GM18519 (cell line): ENCODE results near the gene SLC10A7.

Experiments used
- ATAC-seq: cut with Tn5 transposase; IDR thresholded peaks from one replicate; pipeline ENCODE4 v1.9.1; 2021; ENCODE audit warnings: mild to moderate bottlenecking, moderate library complexity; ENCODE audit not compliant: unreplicated experiment, low FRiP score

Gene SLC10A7

DNA sequence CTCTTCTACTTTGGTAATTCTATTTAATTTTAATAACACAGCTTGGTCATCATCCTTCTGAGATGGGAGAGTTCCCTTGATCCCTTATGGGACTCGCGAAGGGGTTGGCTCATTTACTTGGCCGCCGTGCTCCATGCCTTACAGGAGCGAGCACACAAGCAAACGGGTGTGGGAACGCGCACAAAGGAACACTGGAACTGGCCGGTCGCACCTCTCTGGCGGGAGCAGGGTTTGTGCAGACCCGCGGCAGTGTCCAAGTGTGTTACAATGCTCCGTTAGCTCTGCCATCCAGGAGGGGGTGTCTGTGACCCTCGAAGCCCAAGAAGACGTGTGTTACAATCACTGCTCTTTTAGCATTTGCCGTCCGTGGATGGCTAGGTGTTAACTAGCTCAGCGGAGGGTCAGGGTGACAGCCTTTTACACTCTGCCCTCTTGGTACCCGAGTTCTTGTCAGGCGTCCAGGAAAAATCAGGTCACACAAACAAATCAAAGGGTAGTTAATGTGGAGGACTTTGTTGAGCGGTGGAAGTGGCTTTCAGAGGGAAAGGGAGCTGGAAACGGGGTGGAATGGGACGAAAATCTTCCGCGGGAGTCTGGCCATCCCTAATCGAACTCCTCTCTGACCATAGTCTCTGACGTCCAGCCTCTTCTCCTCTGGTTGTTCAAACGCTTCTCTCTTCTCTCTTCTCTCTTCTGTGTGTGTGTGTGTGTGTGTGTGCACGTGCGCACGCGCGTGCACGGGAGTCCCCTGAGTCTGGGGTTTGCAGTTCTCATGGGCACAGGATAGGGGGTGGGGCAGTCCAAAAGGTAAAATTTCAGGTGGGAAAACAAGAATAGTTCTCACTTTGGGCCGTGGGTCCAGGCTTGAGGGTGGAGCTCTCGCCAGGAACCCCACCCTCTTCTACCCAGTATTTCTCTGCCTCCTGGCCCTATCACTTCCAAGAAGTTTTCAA is 76.3 kb downstream of the SLC10A7 start:
- ATAC-seq: no peak

- no peak for ATAC-seq
These were observed 78.2 kb downstream of the SLC10A7 start for GRCh38 chr4:146443525-146443924.

DNA sequence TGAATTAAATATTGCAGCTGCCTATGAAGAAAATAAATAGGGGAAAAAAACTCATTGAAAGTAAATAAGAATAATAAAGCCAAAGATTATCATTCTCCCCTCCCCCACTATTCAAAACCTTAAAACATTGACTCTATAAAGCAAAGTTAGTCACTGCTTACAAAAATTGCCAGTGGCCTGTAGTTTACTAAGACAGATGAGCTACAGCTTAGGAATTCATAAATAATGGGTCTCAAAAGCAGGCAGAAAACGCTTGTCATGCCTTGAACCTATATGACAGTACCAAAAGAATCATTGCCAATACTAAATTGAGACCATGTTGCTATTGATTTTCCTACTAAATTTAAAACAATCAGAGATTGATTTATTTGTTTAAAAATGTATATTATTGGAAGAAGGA is 78.9 kb downstream of the SLC10A7 start:
- ATAC-seq: no peak

DNA sequence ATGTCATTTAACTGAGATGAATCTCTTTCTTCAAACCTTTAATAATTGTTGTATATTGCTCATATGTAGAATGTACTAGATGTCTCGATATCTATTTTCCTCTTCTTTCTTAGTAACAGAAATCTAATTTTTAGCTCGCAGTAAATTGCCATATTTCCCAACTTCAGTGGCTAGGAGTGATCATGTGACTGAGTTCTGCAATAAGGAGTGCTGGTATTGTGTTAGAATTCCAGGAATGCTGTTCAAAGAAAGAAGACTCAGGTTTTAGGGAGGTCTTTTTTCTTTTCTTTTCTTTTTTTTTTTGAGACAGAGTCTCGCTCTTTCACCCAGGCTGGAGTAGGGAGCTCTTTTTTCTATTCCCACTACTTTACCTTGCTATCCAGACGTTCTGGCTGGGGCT is 81.7 kb downstream of the SLC10A7 start:
- ATAC-seq: no peak

DNA sequence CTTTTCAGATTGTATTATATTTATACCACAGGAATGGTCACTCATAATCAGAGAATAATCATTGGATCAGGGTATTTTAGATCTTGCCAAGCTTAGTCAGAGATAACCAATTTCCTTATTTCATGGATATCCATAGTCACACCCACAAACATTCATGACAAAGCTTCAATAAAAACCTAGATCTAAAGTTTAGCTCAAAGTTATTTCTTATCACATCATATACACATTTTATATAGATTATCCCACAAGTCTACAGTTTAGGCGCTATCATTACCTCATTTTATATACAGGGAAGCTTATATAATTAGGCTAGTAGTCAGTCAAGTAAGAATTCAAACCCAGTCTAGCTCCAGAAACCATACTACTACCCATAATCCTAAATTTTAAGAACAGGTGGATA is 82.3 kb downstream of the SLC10A7 start:
- ATAC-seq: no peak

- ATAC-seq: no peak
These were observed 84.0 kb downstream of the SLC10A7 start for GRCh38 chr4:146437778-146438177.

- ATAC-seq: no peak
These were observed 85.1 kb downstream of the SLC10A7 start for GRCh38 chr4:146436423-146437162.

DNA sequence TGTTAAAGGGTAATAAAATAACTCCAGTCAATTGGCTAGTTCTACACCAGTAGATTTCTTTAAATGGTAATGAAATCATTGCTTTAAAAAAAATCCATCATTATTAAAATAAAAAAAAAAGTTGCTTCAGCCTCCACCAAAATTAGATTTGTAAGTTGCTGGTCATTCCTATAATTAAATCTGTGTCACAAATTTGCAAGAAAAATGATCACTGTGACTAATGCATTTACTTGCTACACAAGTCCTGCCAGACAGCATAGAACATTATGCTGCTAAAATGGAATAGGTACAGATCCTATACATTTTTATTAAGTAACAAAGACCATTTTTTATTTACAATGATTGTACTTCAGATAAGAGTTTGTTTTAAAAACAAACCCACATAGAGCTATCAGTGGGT is 85.8 kb downstream of the SLC10A7 start:
- ATAC-seq: no peak

DNA sequence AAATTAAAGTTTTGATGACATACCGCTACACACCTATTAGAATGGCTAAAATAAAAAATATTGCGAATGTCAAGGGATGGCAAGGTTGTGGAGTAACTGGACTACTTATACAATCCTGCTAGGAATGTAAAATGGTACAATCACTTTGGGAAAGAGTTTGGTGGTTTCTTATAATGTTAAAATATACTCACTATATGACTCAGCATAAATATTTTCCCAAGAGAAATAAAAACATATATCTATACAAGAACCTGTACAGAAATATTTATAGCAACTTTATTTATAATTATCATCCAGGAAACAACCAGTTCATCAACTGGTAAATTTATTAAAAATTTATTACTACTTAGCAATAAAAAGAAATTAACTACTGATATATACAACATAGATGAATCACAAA is 89.7 kb downstream of the SLC10A7 start:
- ATAC-seq: no peak

DNA sequence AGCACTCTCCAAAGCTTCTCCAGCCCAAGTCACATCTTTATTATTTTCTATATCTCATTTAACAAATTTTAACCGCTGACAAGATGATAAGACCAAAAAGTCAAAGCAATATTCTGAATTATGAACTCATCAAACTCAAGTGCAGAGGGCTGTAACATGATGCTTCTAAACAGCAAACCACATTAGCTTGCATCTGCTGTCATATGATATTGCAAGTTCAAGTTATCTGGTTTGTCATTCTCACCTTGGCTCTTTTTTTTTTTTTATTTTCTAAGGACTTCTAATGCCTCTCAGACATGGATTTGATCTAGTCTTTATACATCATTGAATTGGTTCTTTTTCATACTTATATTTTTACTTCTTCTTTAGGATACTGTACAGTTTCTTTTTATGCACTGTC is 93.4 kb downstream of the SLC10A7 start:
- no peak for ATAC-seq

GRCh38 chr4:146417822-146418221 is 103.9 kb downstream of the SLC10A7 start:
- no peak for ATAC-seq

DNA sequence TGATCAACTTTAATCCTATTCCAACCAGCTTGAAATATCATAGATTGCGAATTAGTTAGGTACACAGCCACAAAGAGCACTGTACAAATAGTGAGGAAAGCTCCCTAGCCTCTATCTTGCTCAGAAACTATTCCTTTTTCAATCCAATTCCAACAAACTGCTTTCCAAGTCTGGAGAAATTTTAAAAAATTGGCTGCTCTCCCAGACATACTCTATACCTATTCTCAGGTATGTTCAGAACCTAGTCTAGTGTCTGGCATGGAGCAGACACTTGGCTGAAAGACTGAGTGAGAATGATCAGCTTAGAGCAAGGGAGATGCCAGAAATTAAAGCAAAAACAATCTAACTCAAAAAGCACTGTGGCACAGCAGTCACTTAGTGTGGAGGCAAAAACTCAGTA is 105.9 kb downstream of the SLC10A7 start:
- ATAC-seq: no peak

DNA sequence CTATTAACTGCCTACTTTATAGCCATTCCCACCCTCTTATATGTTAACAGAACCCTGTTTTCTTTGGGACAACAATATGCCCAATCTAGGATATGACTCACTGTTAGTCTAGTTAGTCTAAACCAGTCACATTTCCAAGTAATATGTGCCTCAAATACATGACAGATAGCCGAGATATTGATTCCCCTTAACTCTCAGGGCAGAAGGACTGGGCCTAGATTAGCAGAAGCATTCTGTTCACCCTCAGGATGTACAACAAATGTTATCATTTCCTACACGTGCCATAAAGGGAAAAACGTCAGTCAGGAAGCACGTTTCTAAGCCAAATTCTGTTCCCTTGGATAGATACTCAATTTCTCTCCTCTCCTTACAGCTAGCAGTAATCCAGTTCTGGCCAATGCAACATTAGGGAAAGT is 114.1 kb downstream of the SLC10A7 start:
- ATAC-seq: no peak

DNA sequence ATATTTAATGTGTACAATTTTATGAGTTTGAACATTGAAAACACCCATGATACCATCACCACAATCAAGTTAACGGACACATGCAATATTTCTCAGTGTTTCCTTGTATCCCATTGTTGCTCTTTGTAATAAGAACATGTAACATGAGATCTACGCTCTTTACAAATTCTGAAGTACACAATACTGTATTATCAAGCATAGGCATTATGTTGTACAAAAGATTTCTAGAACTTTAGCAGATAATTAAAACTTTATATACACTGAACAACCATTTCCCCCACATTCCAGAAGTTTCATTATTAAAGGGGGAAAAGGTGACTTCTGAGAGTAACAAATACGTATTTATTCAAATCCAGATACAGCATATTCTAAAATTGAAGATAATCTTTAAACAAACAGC is 114.5 kb downstream of the SLC10A7 start:
- no peak for ATAC-seq

- ATAC-seq: no peak
These were observed 120.5 kb downstream of the SLC10A7 start for GRCh38 chr4:146401274-146401673.

DNA sequence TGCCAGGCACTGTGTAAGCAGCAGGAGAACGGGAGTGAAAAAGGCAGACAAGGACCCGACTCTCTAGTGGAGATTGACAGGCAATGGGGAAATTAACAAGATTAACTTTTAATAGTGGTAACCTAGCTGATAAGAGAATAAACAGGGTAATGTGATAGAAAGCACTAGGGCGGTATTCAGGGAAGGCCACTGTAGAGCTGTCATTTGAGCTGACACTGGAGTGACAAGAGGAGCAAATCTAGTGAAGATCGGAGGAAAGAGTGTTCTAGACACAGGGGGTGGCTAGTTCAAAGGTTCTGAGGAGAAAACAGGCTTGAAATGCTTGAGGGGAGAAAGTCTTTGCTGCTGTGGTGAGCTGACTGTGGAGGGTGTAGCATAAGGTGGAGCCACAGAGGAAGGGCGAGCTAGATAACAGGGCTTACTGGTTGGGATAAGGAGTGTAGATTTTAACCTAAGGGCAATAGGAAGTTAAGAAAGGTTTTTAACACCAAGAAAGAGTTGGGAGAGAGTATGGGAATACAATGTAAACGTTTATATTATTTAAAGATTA is 122.8 kb downstream of the SLC10A7 start:
- no peak for ATAC-seq

DNA sequence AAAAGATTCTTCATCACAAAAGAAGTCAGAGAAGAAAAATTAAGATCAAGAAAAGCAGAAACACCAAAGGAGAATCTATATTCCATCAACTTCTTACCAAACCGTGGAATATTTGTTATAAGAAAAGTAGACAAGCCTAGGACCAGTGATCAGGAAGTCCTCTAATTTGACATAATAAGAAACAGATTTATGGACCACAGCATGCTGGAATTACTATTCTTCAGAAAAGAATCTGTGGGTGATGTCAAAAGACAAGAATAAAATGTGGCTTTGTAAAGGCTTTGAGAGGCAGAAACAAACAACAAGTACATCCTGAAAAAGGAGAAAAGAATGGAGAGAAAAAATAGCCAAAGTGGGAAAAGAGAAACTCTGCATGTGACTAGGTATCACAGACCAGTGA is 123.3 kb downstream of the SLC10A7 start:
- ATAC-seq: no peak

DNA sequence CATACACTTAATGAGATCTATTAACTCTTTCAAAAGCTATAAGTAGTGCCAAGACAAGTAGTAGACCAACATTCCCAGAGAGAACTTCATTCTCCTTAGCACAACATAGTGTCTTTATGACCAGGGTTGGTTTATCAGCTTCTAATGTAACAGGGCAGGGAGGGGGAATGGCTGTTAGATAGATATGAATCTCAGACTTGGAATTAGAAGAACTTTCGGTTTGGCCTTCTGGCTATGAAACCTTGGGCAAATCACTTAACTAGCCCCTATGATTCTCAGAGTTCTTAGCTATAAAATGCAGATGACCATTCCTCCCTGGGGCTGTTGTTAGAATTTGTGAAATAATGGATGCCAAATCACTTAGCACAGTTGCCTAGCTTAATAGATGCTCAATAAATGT is 132.2 kb downstream of the SLC10A7 start:
- no peak for ATAC-seq

DNA sequence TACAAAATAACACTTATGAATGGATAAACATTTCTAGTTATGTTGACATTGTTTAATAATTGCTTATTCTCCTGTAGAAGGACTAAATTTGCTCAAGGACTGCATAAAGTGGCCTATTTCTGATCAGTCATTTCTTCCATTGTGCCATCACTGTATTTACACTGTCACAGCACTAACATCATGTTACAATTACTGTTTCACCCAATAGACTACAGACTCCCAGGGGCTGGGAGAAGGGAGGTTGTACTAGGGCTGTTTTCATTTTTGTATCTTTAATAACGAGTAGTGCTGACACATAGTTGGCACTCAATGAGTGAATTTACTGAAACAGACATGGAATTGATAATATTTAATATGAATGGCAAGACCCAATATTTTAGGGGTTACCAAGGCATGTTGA is 139.5 kb downstream of the SLC10A7 start:
- ATAC-seq: no peak

DNA sequence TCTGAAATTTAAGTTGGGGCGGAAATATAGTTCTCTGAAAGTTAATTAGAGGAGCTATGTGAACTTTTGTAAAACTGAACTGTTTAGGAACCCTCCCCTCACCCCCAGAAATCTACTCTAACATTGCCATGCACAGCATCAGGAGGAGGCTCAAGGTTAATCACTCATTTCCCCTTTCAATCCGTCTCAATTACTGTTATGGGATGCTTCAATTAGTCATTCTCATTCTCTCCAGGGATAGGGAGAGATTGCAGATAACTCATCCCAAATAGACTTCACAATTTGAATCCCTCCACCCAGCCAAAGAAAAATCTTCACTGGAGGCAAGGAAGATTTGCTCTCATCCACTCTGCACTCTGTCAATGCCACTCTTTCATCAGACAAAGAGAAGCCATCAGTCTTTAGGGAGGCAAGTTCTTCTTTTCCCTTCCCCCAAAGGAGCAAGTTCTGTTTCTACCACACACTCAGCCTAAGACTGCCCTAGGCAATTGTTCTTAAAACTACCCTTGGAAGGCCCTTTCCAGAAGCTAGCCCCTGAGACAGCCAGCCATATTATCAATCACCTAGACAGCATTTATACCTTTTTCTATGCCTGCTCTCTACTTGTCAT is 140.4 kb downstream of the SLC10A7 start:
- no peak for ATAC-seq

- no peak for ATAC-seq
These were observed 142.0 kb downstream of the SLC10A7 start for GRCh38 chr4:146379744-146380143.
